Lower lobe of right lung (tissue), 2 donors: ENCODE results near the gene NEURL1. TPM values are rescaled to one million over a fixed set of nuclear protein-coding genes. Genes with fewer than 3 reads are reported as not detected.

ENCODE experiments used
- ATAC-seq, 2 donors: fragments of 200-7000 bp; cut with Tn5 transposase; one replicate each; pipeline ENCODE4 v1.9.1; 2020 to 2022; ENCODE audit warnings: mild to moderate bottlenecking in 2 of 2, moderate library complexity in 2 of 2
- DNase-seq: peaks from one replicate; pipeline ENCODE4 v3.0.0-alpha.2; 2020
- H3K27ac ChIP-seq: fragments of 200-600 bp; one replicate; pipeline ENCODE4 v1.8.0; 2022
- H3K27me3 ChIP-seq: fragments of 200-600 bp; one replicate; pipeline ENCODE4 v1.8.0; 2022; ENCODE audit warnings: low read depth
- H3K36me3 ChIP-seq: fragments of 200-600 bp; one replicate; pipeline ENCODE4 v1.8.0; 2022; ENCODE audit warnings: mild to moderate bottlenecking
- H3K4me1 ChIP-seq: fragments of 200-600 bp; one replicate; pipeline ENCODE4 v1.8.0; 2022
- H3K4me3 ChIP-seq: fragments of 200-600 bp; one replicate; pipeline ENCODE4 v1.8.0; 2022; ENCODE audit warnings: mild to moderate bottlenecking
- H3K9me3 ChIP-seq: fragments of 200-600 bp; one replicate; pipeline ENCODE4 v1.8.0; 2022
- intact Hi-C: fragments of 100-400 bp; cut with DNase I; formaldehyde crosslinking; loops from one replicate; pipeline ENCODE4 v1.11.0; 2022
- total RNA-seq: library from RNA; stranded (reverse); fragmentation: NEBNext Ultra II Directional; extraction: Animal tissue kit (Norgen Biotek cat#: 25700); gene quantifications from one replicate; pipeline ENCODE4 v1.2.1, GENCODE V29; 2021
- TF ChIP-seq, protein P1 (sequence below): fragments of 200-600 bp; IDR thresholded peaks from one replicate; pipeline ENCODE4 v1.8.0; 2022; ENCODE audit warnings: antibody characterized with exemption, mild to moderate bottlenecking
- donor health status: DM: no; HTN: yes; CAD: no; lungs with severe emphysema.

NEURL1 gene
- total RNA-seq, 1 donor from 2014 or later, result 0.95 TPM

DNA sequence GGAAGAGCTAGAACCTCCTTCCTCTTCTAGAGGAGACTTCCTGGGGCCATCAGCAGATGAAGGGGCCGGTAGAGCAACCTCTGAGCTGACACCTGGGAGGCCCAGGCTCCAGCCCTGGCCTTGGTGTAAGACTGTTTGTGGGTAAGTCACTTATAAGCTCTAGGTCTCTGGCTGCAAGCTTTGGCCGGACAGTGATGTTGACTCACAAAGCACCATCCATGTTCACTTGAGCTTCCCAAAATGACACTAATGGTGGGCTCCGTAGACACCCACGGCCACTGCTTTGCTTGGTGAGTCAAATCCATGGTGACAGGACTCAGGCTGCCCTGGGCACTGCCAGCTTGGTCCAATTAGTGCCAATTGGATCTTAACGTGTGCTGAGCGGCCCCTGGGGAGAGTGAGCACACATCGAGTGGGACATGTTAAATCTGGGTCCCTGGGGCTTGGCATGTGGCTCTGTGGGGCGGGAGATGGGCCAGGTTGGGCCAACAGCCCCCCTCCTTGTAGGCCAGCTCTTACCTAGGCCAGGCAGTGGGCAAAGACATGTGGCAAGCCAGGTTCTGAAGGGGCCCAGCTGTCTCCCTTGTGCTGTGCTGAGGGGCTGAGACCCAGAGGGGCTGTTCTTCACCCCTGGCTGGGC is 16.7 kb downstream of the NEURL1 start:
- H3K36me3 ChIP-seq, result no peaks in the 10 kb centered on the region
- H3K4me1 ChIP-seq, result no peaks in the 10 kb centered on the region
- H3K27ac ChIP-seq, result no peak overlapping the region
- DNase-seq (no peak), ATAC-seq (no peak)
- TF ChIP-seq, protein P1, sequence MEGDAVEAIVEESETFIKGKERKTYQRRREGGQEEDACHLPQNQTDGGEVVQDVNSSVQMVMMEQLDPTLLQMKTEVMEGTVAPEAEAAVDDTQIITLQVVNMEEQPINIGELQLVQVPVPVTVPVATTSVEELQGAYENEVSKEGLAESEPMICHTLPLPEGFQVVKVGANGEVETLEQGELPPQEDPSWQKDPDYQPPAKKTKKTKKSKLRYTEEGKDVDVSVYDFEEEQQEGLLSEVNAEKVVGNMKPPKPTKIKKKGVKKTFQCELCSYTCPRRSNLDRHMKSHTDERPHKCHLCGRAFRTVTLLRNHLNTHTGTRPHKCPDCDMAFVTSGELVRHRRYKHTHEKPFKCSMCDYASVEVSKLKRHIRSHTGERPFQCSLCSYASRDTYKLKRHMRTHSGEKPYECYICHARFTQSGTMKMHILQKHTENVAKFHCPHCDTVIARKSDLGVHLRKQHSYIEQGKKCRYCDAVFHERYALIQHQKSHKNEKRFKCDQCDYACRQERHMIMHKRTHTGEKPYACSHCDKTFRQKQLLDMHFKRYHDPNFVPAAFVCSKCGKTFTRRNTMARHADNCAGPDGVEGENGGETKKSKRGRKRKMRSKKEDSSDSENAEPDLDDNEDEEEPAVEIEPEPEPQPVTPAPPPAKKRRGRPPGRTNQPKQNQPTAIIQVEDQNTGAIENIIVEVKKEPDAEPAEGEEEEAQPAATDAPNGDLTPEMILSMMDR, result no peak
- no peaks in the 10 kb centered on the region for H3K9me3 ChIP-seq
- H3K27me3 ChIP-seq, result peaks cover 8% of the 10 kb centered on the region
- no peak overlapping the region for H3K4me3 ChIP-seq
- intact Hi-C loops, result no loop called here

DNA sequence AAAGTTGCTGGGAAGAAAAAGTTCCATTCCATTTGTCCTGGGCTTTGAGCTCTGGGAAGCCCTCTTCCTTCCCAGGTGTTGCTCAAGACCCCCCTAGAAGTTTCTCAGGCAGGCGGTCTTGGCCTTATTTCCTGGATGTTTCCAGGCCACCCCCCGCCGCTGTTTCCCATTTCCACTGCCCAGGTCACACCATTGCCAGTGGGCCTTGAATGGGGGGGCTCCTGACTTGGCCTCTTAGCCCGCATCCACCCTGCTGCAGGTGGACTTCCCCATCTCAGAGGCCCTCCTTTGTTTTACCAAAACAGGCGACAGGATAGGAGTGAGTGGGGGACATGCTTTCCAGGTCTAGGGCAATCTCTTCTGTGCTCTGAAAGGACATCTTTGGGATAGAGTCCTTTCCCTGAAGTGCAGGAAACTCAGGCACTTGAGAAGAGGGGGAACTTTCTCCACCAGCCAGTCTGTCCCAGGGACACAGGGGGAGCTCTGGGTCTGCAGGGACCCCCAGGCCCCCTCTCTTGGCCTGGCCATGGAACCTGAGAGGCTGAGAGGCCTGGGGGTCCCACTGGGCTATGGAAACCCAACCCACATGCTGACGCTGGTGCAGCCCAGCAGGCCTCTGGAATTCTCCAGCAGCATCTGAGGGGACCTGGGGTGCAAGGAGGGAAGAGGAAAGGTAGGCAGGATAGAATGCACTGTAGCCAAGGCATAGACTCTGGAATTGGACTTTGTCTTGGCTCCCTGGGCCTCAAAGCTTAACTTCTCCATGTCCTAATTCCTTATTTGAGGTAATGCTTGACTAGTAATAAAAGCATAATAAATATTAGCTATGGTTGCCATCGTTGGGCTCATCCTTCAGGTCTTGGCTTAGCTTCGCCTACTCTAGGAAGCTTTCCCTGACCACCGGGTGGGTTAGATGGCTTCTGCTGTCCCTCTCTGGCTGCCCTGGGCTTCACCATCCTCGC is 17.6 kb downstream of the NEURL1 start:
- no peak for DNase-seq
- intact Hi-C loops, result no loop called here
- Histone ChIP-seq H3K27me3 (peaks cover 8% of the 10 kb centered on the region), H3K27ac (no peak overlapping the region), H3K36me3 (no peaks in the 10 kb centered on the region), H3K4me3 (no peak overlapping the region), H3K9me3 (no peaks in the 10 kb centered on the region), H3K4me1 (no peaks in the 10 kb centered on the region)
- TF ChIP-seq, protein P1, result no peak
- ATAC-seq, result no peak

DNA sequence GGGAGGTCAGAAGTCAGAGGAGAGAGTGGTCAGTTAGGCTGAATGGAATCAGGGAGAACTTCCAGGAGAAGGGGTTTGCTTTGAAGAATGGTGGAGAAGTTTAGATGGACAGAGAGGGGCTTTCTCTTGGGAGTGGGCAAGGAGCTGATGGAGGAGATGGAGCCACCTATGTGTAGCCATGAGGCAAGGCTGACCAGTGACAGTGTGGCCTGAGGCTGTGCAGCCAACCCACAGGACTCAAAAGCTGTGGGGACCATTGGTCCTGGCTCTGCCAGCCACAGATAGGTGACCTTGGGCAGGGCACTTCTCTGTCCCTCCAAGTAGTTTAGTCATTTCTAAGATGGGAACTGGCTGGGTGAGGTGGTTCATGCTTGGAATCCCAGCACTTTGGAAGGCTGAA is 18.7 kb downstream of the NEURL1 start:
- no peaks in the 10 kb centered on the region for H3K9me3 ChIP-seq
- H3K27ac ChIP-seq, result no peak overlapping the region
- intact Hi-C loops, result no loop called here
- peaks cover 8% of the 10 kb centered on the region for H3K27me3 ChIP-seq
- no peaks in the 10 kb centered on the region for H3K4me1 ChIP-seq
- no peak for ATAC-seq
- H3K36me3 ChIP-seq, result no peaks in the 10 kb centered on the region
- TF ChIP-seq, protein P1, result no peak
- DNase-seq, result no peak
- no peak overlapping the region for H3K4me3 ChIP-seq

DNA sequence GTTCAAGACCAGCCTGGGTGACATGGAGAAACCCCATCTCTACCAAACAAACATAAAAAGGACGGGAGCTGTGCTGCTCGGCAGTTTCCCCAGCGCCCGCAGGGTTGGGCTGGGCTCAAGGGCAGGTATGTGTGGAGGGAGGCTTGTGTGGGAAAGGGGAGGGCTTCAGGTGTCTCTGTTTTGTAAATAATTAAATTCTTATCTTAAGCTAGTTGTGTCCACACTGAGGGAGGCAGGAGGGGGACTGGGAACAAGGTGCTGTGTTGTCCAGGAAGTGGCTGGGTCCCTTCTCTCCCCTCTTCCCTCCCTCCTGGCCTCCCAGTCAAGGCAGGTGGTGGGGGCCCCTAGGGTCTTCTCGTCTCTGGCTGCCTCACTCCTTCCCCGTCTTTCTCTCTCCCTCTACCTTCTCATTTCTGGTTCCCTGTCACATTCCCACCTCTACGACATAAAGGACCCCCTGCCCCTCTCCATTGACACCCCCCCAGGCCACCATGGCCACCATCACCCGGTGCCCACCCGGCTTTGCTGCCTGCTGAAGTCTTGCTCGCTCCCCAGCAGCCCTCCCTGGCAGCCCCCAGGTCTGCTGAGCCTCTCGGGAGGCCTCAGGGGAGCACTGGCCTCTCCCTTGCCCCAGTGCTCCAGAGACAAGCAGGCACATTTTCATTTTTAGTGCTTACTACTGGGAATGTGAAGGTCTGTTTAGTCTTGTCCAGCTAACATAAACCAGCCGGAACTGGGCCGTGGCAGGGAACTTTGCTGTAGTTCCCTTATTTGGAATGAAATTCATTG is 19.3 kb downstream of the NEURL1 start:
- no peaks in the 10 kb centered on the region for H3K36me3 ChIP-seq
- no peaks in the 10 kb centered on the region for H3K4me1 ChIP-seq
- no peaks in the 10 kb centered on the region for H3K9me3 ChIP-seq
- no peak overlapping the region for H3K27ac ChIP-seq
- intact Hi-C loops, result no loop called here
- ATAC-seq (no peak), DNase-seq (no peak)
- peaks cover 6% of the 10 kb centered on the region for H3K27me3 ChIP-seq
- TF ChIP-seq, protein P1, result no peak
- no peak overlapping the region for H3K4me3 ChIP-seq

DNA sequence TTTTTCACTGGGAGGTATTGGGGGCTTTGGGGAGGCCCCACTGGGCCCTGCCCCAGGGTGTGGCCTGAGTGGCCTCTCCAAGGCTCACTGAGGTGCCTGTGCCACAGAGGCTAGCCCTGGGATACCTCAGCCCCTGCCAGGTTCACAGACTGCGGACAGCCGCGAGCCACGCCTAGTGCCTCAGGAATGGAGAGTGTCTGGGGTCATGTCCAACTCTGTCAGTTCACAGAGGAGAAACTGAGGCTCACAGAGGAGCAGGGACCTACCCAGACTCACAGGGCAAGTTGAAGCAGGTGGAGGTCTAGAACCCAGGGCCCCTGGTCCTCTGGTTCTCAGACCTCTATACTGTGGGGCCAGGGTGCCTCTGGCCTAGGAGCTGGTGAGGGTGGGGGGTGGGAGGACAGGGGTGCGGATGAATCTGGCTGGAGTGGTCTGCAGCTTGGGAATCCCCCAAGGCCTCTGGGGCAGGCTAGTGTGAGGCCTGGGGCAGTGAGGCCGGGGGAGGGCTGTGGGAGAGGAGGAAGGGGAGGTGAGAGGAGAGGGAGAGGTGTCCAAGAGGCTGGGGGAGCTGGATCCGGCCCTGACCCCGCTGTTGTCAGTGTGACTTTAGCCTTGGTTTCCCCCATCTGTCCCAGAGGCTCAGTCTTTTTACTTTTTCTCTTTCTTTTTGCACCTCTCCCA is 20.0 kb downstream of the NEURL1 start:
- H3K36me3 ChIP-seq, result no peaks in the 10 kb centered on the region
- H3K27ac ChIP-seq, result no peak overlapping the region
- H3K4me1 ChIP-seq, result no peaks in the 10 kb centered on the region
- DNase-seq (no peak), ATAC-seq (no peak)
- peaks cover 3% of the 10 kb centered on the region for H3K27me3 ChIP-seq
- TF ChIP-seq, protein P1, result no peak
- H3K4me3 ChIP-seq, result no peak overlapping the region
- intact Hi-C loops, result no loop called here
- H3K9me3 ChIP-seq, result no peaks in the 10 kb centered on the region
